Ectodermal cell (in vitro differentiated cells): ENCODE results near the gene MYO19.

ENCODE experiments used
- H3K27ac ChIP-seq: 2 replicates; pipeline ENCODE4 v1.7.0; 2013; ENCODE audit warnings: mild to moderate bottlenecking, low read depth, low read length; ENCODE audit not compliant: insufficient read depth, poor library complexity, severe bottlenecking
- H3K27me3 ChIP-seq: 2 replicates; pipeline ENCODE4 v1.7.0; 2013; ENCODE audit warnings: mild to moderate bottlenecking, low read length; ENCODE audit not compliant: insufficient read depth, control insufficient read depth, poor library complexity, severe bottlenecking
- H3K36me3 ChIP-seq: one replicate; pipeline ENCODE4 v1.7.0; 2013; ENCODE audit warnings: low read length; ENCODE audit not compliant: control insufficient read depth, insufficient read depth
- H3K4me1 ChIP-seq: one replicate; pipeline ENCODE4 v1.7.0; 2013; ENCODE audit warnings: low read length; ENCODE audit not compliant: control insufficient read depth, insufficient read depth
- H3K4me3 ChIP-seq: 2 replicates; pipeline ENCODE4 v1.7.0; 2013; ENCODE audit warnings: low read depth, low read length, control low read depth; ENCODE audit not compliant: insufficient read depth
- H3K9me3 ChIP-seq: 2 replicates; pipeline ENCODE4 v1.7.0; 2013; ENCODE audit warnings: mild to moderate bottlenecking, low read length, moderate library complexity; ENCODE audit not compliant: control insufficient read depth
- WGBS, 2 experiments: methylation state at CpG; one replicate each; pipeline ENCODE4 v1.1.7; 2013; ENCODE audit warnings: missing lambda C conversion rate in 2 of 2; 5-methylcytosine and 5-hydroxymethylcytosine counted together

MYO19 gene

GRCh38 chr17:36532435-36532975 lies 2.2 kb downstream of the MYO19 start:
- Histone ChIP-seq H3K9me3 (no peaks in the 10 kb centered on the region), H3K27ac (no peak overlapping the region), H3K36me3 (peaks cover 32% of the 10 kb centered on the region), H3K4me3 (no peak overlapping the region), H3K4me1 (peaks cover 6% of the 10 kb centered on the region), H3K27me3 (no peaks in the 10 kb centered on the region)
- WGBS, 2 experiments, result 90 to 97% methylated on average over 2 of the region's 2 CpGs

- H3K36me3 ChIP-seq, result peaks cover 44% of the 10 kb centered on the region
- H3K27me3 ChIP-seq, result no peaks in the 10 kb centered on the region
- no peaks in the 10 kb centered on the region for H3K9me3 ChIP-seq
- peaks cover 6% of the 10 kb centered on the region for H3K4me1 ChIP-seq
- no peak overlapping the region for H3K27ac ChIP-seq
- H3K4me3 ChIP-seq, result no peak overlapping the region
Measured at GRCh38 chr17:36529121-36529520, 5.5 kb downstream of the MYO19 start.

GRCh38 chr17:36527621-36528250 lies 6.9 kb downstream of the MYO19 start:
- 95 to 96% methylated on average over 7 of the region's 7 CpGs for WGBS, 2 experiments
- Histone ChIP-seq H3K4me1 (no peaks in the 10 kb centered on the region), H3K4me3 (no peak overlapping the region), H3K27ac (no peak overlapping the region), H3K9me3 (no peaks in the 10 kb centered on the region), H3K27me3 (no peaks in the 10 kb centered on the region), H3K36me3 (peaks cover 41% of the 10 kb centered on the region)

GRCh38 chr17:36525888-36526287 lies 8.8 kb downstream of the MYO19 start:
- no peaks in the 10 kb centered on the region for H3K27me3 ChIP-seq
- WGBS, 2 experiments, result 94 to 95% methylated on average over 6 of the region's 6 CpGs
- no peak overlapping the region for H3K27ac ChIP-seq
- no peaks in the 10 kb centered on the region for H3K4me1 ChIP-seq
- no peak overlapping the region for H3K4me3 ChIP-seq
- H3K9me3 ChIP-seq, result no peaks in the 10 kb centered on the region
- H3K36me3 ChIP-seq, result peaks cover 29% of the 10 kb centered on the region

- Histone ChIP-seq H3K4me1 (no peaks in the 10 kb centered on the region), H3K36me3 (peaks cover 29% of the 10 kb centered on the region), H3K27ac (no peak overlapping the region), H3K9me3 (no peaks in the 10 kb centered on the region), H3K4me3 (no peak overlapping the region), H3K27me3 (no peaks in the 10 kb centered on the region)
- 83 to 88% methylated on average over 2 of the region's 2 CpGs for WGBS, 2 experiments
Measured at GRCh38 chr17:36525113-36525512, 9.6 kb downstream of the MYO19 start.

- H3K27ac ChIP-seq, result no peak overlapping the region
- H3K36me3 ChIP-seq, result peaks cover 29% of the 10 kb centered on the region
- 95 to 96% methylated on average over 4 of the region's 4 CpGs for WGBS, 2 experiments
- H3K4me3 ChIP-seq, result no peak overlapping the region
- H3K27me3 ChIP-seq, result no peaks in the 10 kb centered on the region
- no peaks in the 10 kb centered on the region for H3K9me3 ChIP-seq
- no peaks in the 10 kb centered on the region for H3K4me1 ChIP-seq
Measured at GRCh38 chr17:36524428-36524876, 10.2 kb downstream of the MYO19 start.

GRCh38 chr17:36523113-36523512 lies 11.6 kb downstream of the MYO19 start:
- Histone ChIP-seq H3K27me3 (no peaks in the 10 kb centered on the region), H3K9me3 (no peaks in the 10 kb centered on the region), H3K4me1 (no peaks in the 10 kb centered on the region), H3K36me3 (peaks cover 29% of the 10 kb centered on the region), H3K27ac (no peak overlapping the region), H3K4me3 (no peak overlapping the region)
- 95 to 96% methylated on average over 2 of the region's 2 CpGs for WGBS, 2 experiments

GRCh38 chr17:36515837-36516236 lies 18.8 kb downstream of the MYO19 start:
- H3K9me3 ChIP-seq, result no peaks in the 10 kb centered on the region
- H3K27ac ChIP-seq, result no peak overlapping the region
- peaks cover 10% of the 10 kb centered on the region for H3K36me3 ChIP-seq
- 94 to 99% methylated on average over 3 of the region's 4 CpGs for WGBS, 2 experiments
- H3K4me3 ChIP-seq, result no peak overlapping the region
- no peaks in the 10 kb centered on the region for H3K27me3 ChIP-seq
- H3K4me1 ChIP-seq, result no peaks in the 10 kb centered on the region

GRCh38 chr17:36514856-36515255 lies 19.8 kb downstream of the MYO19 start:
- peaks cover 10% of the 10 kb centered on the region for H3K36me3 ChIP-seq

GRCh38 chr17:36512641-36513040 lies 22.0 kb downstream of the MYO19 start:
- WGBS, 2 experiments, result 96 to 97% methylated on average over 4 to 5 of the region's 5 CpGs
- Histone ChIP-seq H3K9me3 (no peaks in the 10 kb centered on the region), H3K4me1 (no peaks in the 10 kb centered on the region), H3K27ac (no peak overlapping the region), H3K36me3 (peaks cover 15% of the 10 kb centered on the region), H3K27me3 (no peaks in the 10 kb centered on the region), H3K4me3 (no peak overlapping the region)

More at GRCh38 chr17:36514856-36515255, 19.8 kb downstream of the MYO19 start:
- H3K27ac ChIP-seq, result no peak overlapping the region
- H3K27me3 ChIP-seq, result no peaks in the 10 kb centered on the region
- H3K4me3 ChIP-seq, result no peak overlapping the region
- H3K9me3 ChIP-seq, result no peaks in the 10 kb centered on the region
- WGBS, 2 experiments, result 94 to 95% methylated on average over 3 of the region's 3 CpGs
- no peaks in the 10 kb centered on the region for H3K4me1 ChIP-seq
